GM12878 (cell line): ENCODE results near the gene EYS. TPM values are rescaled to one million over a fixed set of nuclear protein-coding genes. Genes with fewer than 3 reads are reported as not detected.

Experiments
- ATAC-seq: fragments of 200-7000 bp; cut with Tn5 transposase; 3 replicates; pipeline ENCODE4 v1.9.1; 2020; ENCODE audit warnings: mild to moderate bottlenecking, moderate library complexity
- BruUV-seq: library from RNA; stranded (reverse); fragments of 400-500 nt; replicated peaks from 2 replicates; lab custom pipeline; 2021; lab: Mats Ljungman, UMichigan
- CTCF ChIA-PET: fragments of 300-600 bp; sonication (Branson Sonifier 250); formaldehyde crosslinking; extraction: SDS; loops from one replicate; lab custom pipeline; 2021; ENCODE audit warnings: inconsistent platforms; lab: Yijun Ruan, JAX
- POLR2A ChIA-PET: fragments of 350-600 bp; formaldehyde crosslinking; extraction: SDS; loops from one replicate; lab custom pipeline; 2021; ENCODE audit warnings: inconsistent platforms; lab: Charles Lee
- RAD21 ChIA-PET: fragments of 300-600 bp; sonication (Branson Sonifier 250); formaldehyde crosslinking; loops from one replicate; lab custom pipeline; 2023; ENCODE audit warnings: antibody characterized with exemption; ENCODE audit not compliant: unreplicated experiment; lab: Charles Lee
- SMC1A ChIA-PET: fragments of 300-600 bp; sonication (Branson Sonifier 250); formaldehyde crosslinking; loops from one replicate; lab custom pipeline; 2023; ENCODE audit not compliant: unreplicated experiment, uncharacterized antibody; lab: Charles Lee
- DNase-seq: peaks from one replicate; pipeline ENCODE4 v3.0.0-alpha.2; 2011; ENCODE audit warnings: low read depth, low spot score
- FAIRE-seq: peaks from 3 replicates; lab custom pipeline; 2011; peaks lifted over from hg19 to GRCh38; lab: Jason Lieb, UNC
- H2AFZ ChIP-seq: 2 replicates; pipeline ENCODE4 v1.6.0; 2011; ENCODE audit warnings: low read depth, low read length, control low read depth; ENCODE audit not compliant: control insufficient read depth
- H3K27ac ChIP-seq: 2 replicates; pipeline ENCODE4 v1.5.1; 2011; ENCODE audit warnings: control low read depth; ENCODE audit not compliant: control insufficient read depth, insufficient read depth
- H3K27me3 ChIP-seq, 2 experiments: replicated peaks in 1 of 2; 2 replicates each; pipeline versions ENCODE4 v1.6.0 to v1.6.1; 2011; ENCODE audit warnings: low read length in 1 of 2; ENCODE audit not compliant: control insufficient read depth in 2 of 2, insufficient read depth in 2 of 2
- H3K36me3 ChIP-seq, 2 experiments: 2 replicates each; pipeline ENCODE4 v1.5.1; 2011; ENCODE audit warnings: low read length in 1 of 2; ENCODE audit not compliant: control insufficient read depth in 2 of 2, insufficient read depth in 2 of 2
- H3K4me1 ChIP-seq: 2 replicates; pipeline ENCODE4 v1.6.1; 2011; ENCODE audit warnings: mild to moderate bottlenecking, low read length, moderate library complexity, mixed read lengths; ENCODE audit not compliant: control insufficient read depth, insufficient read depth
- H3K4me2 ChIP-seq: 2 replicates; pipeline ENCODE4 v1.6.0; 2011; ENCODE audit warnings: control low read depth; ENCODE audit not compliant: control insufficient read depth, insufficient read depth
- H3K4me3 ChIP-seq: fragments of 200-600 bp; sonication (generic); 2 replicates; pipeline ENCODE4 v1.5.1; 2016
- H3K79me2 ChIP-seq: 2 replicates; pipeline ENCODE4 v1.6.0; 2011; ENCODE audit warnings: low read length; ENCODE audit not compliant: control insufficient read depth, insufficient read depth
- H3K9ac ChIP-seq: 2 replicates; pipeline ENCODE4 v1.8.0; 2011; ENCODE audit warnings: low read length, control low read depth, mixed read lengths; ENCODE audit not compliant: control insufficient read depth, insufficient read depth
- H3K9me3 ChIP-seq: replicated peaks from 3 replicates; pipeline ENCODE4 v1.5.1; 2011; ENCODE audit warnings: mild to moderate bottlenecking, low read length; ENCODE audit not compliant: control insufficient read depth, insufficient read depth
- H4K20me1 ChIP-seq: 2 replicates; pipeline ENCODE4 v1.6.0; 2011; ENCODE audit not compliant: control insufficient read depth, insufficient read depth
- CTCF ChIP-seq, 3 experiments: IDR thresholded peaks in 2 of 3; conservative IDR thresholded peaks in 1 of 3; 2 replicates each; pipeline ENCODE4 v1.5.1; 2011; ENCODE audit warnings: low read depth in 3 of 3, low read length in 3 of 3, mild to moderate bottlenecking in 3 of 3, control low read depth in 2 of 3, moderate library complexity in 2 of 3, inconsistent platforms in 1 of 3, mixed read lengths in 1 of 3; ENCODE audit not compliant: control insufficient read depth in 2 of 3, insufficient read depth in 1 of 3; ENCODE audit errors: extremely low read depth in 1 of 3
- E2F4 ChIP-seq: IDR thresholded peaks from 2 replicates; pipeline ENCODE4 v1.6.1; 2012; ENCODE audit warnings: low read depth, low read length, improper control_type of control experiment
- JUND ChIP-seq: IDR thresholded peaks from 2 replicates; pipeline ENCODE4 v1.6.1; 2012; ENCODE audit warnings: low read depth, mild to moderate bottlenecking, low read length, improper control_type of control experiment, moderate library complexity
- KAT2A ChIP-seq: conservative IDR thresholded peaks from 2 replicates; pipeline ENCODE4 v1.6.1; 2011; ENCODE audit warnings: low read depth, low read length; ENCODE audit not compliant: control insufficient read depth
- NFXL1 ChIP-seq: fragments of 450-650 bp; IDR thresholded peaks from 2 replicates; pipeline ENCODE4 v1.6.1; 2017; ENCODE audit warnings: antibody characterized with exemption, mild to moderate bottlenecking, borderline replicate concordance
- NRF1 ChIP-seq: conservative IDR thresholded peaks from 2 replicates; pipeline ENCODE4 v1.6.1; 2011; ENCODE audit warnings: mild to moderate bottlenecking, low read depth, low read length, improper control_type of control experiment
- YY1 ChIP-seq: IDR thresholded peaks from 2 replicates; pipeline ENCODE4 v1.6.1; 2011; ENCODE audit warnings: low read depth, mild to moderate bottlenecking, low read length
- ZNF384 ChIP-seq: IDR thresholded peaks from 2 replicates; pipeline ENCODE4 v1.6.1; 2012; ENCODE audit warnings: low read depth, mild to moderate bottlenecking, low read length, improper control_type of control experiment, borderline replicate concordance
- WGBS: methylation state at CpG from one replicate; pipeline ENCODE4 v1.1.6; 2016; ENCODE audit warnings: low lambda C conversion rate; ENCODE audit not compliant: insufficient replicate concordance, insufficient coverage; ENCODE audit errors: missing lambda C conversion rate; 5-methylcytosine and 5-hydroxymethylcytosine counted together
- in situ Hi-C: fragments of 300-500 bp; cut with MboI; formaldehyde crosslinking; loops from 9 replicates; pipeline ENCODE4 v1.14.3; 2018; ENCODE audit warnings: mixed read lengths
- intact Hi-C: fragments of 100-400 bp; cut with micrococcal nuclease; formaldehyde crosslinking; loops from one replicate; pipeline ENCODE4 v1.14.2; 2022; ENCODE audit not compliant: unreplicated experiment
- polyA plus RNA-seq, 11 experiments: library from polyadenylated mRNA; depleted of rRNA in 4 of 11; unstranded in 6 of 11; stranded (reverse) in 5 of 11; fragments of >200 nt; fragmentation: Nextera tagmentation in 4 of 11; fragmentation: Illumina TruSeq in 1 of 11; extraction: Ambion mirVana in 4 of 11; extraction: Trizol in 1 of 11; gene quantifications; 1 replicate in 1 of 11; 2 replicates in 10 of 11; pipeline versions ENCODE4 v1.2.1 to v1.2.3, GENCODE V29; 2011 to 2016; ENCODE audit warnings: inconsistent platforms in 2 of 11, missing spikeins in 2 of 11, low read depth in 1 of 11
- total RNA-seq, 4 experiments: library from RNA; depleted of rRNA in 3 of 4; stranded (reverse); fragments of >200 nt in 3 of 4; fragmentation: Illumina TruSeq in 1 of 4; extraction: Trizol in 1 of 4; gene quantifications; 2 replicates each; pipeline versions ENCODE4 v1.2.1 to v1.2.3, GENCODE V29; 2013 to 2021

Gene EYS
- total and polyA plus RNA-seq, 10 of the 15 experiments (the other 5 are each of a cell fraction or from before 2014, with no cell fraction given): under 0.01 to 0.14 (median 0.02) TPM; not detected in 1

GRCh38 chr6:65706436-65706835 lies 590 bp downstream of the EYS start:
- no peak overlapping the region for H2AFZ ChIP-seq
- 9% methylated on average over 3 of the region's 3 CpGs for WGBS
- SMC1A ChIA-PET: no interaction called here
- FAIRE-seq: no peak
- CTCF ChIA-PET: interaction anchor here (1.1 kb wide), 1 partner anchor 10 kb away, joined by 3 read pairs; no protein-coding TSS in a partner anchor
- POLR2A ChIA-PET: no interaction called here
- no peaks in the 10 kb centered on the region for H3K9me3 ChIP-seq
- DNase-seq: no peak
- no peak for TF ChIP-seq E2F4
- no peak for TF ChIP-seq ZNF384
- TF ChIP-seq KAT2A: no peak
- no peak for TF ChIP-seq JUND
- no peak for TF ChIP-seq NRF1
- no peak for TF ChIP-seq CTCF (IDR thresholded peaks at IDR 0.05 in 2 of 3, conservative IDR thresholded peaks at IDR 0.05 in 1 of 3; ENCODE audit: control insufficient read depth in 2 of 3, extremely low read depth in 1 of 3, insufficient read depth in 1 of 3, low read depth in 3 of 3, low read length in 3 of 3)
- TF ChIP-seq NFXL1: no peak
- TF ChIP-seq YY1: no peak
- no peaks in the 10 kb centered on the region for H3K36me3 ChIP-seq
- intact Hi-C loops: no loop called here
- H3K27ac ChIP-seq: no peak overlapping the region
- H3K79me2 ChIP-seq: no peaks in the 10 kb centered on the region
- no peak for ATAC-seq
- H4K20me1 ChIP-seq: no peaks in the 10 kb centered on the region
- no peaks in the 10 kb centered on the region for H3K27me3 ChIP-seq
- in situ Hi-C loops: no loop called here
- no peak overlapping the region for H3K4me3 ChIP-seq
- BruUV-seq: no TSS peak
- H3K4me2 ChIP-seq: no peak overlapping the region
- H3K9ac ChIP-seq: no peak overlapping the region
- RAD21 ChIA-PET: no interaction called here
- H3K4me1 ChIP-seq: no peaks in the 10 kb centered on the region
